ENCODE data around the gene PPTC7. TPM values are rescaled to one million over a fixed set of nuclear protein-coding genes. Genes with fewer than 3 reads are reported as not detected.

Gene PPTC7
- total and polyA plus RNA-seq, 2 of the 13 experiments (the other 11 are each of a cell fraction or from before 2014, with no cell fraction given) = 4.8 to 12.3 TPM

DNA sequence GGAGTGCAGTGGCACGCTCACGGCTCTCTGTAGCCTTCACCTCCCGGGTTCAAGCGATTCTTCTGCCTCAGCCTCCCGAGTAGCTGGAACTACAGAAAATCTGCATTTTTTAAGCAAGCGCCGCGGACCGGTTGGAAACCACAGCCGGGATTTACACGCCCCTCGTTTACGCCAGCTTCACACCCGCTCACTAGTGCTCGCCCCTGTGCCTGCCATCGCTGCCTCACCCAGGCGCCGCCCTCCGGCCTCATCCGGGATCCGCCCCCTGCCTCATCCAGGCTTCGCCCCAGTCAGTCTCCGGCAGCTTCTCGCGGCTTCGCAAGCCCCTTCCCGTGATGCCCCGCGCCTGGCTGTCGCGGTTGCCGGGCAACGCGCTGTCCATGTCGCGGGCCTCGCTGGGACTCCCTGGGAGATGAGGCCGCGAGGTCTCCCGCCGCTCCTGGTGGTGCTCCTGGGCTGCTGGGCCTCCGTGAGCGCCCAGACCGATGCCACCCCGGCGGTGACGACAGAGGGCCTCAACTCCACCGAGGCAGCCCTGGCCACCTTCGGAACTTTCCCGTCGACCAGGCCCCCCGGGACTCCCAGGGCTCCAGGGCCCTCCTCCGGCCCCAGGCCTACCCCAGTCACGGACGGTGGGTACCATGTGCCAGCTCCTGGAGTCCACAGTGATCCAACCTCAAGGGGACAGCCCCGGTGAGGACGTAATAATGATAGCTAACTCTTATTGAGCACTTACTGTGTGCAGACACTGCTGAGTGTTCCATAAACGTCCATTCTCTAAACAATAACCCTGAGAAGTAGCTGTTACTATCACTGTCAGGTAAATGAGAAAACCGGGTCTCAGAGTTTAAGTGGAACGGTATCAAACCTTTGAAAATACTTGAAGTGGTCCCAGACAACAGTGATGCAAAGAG lies 30.9 kb upstream of the PPTC7 start, which contains the start of gene TCTN1 (continued):
- TF ChIP-seq, protein P1, sequence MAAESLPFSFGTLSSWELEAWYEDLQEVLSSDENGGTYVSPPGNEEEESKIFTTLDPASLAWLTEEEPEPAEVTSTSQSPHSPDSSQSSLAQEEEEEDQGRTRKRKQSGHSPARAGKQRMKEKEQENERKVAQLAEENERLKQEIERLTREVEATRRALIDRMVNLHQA (CRISPR knock-in tag; IDR thresholded peaks at IDR 0.05) = no peak
- TF ChIP-seq ZNF605 (CRISPR knock-in tag; IDR thresholded peaks at IDR 0.05) = peak; percentile 60
- no peak for TF ChIP-seq NR2F2 (IDR thresholded peaks at IDR 0.05; ENCODE audit: borderline replicate concordance, low read depth)
- peak; percentile 51; the same call in 1 of the 2 replicates for TF ChIP-seq ELF3 (CRISPR knock-in tag; IDR thresholded peaks at IDR 0.05)
- TF ChIP-seq ARNT (IDR thresholded peaks at IDR 0.05) = no peak
- TF ChIP-seq, protein P2, sequence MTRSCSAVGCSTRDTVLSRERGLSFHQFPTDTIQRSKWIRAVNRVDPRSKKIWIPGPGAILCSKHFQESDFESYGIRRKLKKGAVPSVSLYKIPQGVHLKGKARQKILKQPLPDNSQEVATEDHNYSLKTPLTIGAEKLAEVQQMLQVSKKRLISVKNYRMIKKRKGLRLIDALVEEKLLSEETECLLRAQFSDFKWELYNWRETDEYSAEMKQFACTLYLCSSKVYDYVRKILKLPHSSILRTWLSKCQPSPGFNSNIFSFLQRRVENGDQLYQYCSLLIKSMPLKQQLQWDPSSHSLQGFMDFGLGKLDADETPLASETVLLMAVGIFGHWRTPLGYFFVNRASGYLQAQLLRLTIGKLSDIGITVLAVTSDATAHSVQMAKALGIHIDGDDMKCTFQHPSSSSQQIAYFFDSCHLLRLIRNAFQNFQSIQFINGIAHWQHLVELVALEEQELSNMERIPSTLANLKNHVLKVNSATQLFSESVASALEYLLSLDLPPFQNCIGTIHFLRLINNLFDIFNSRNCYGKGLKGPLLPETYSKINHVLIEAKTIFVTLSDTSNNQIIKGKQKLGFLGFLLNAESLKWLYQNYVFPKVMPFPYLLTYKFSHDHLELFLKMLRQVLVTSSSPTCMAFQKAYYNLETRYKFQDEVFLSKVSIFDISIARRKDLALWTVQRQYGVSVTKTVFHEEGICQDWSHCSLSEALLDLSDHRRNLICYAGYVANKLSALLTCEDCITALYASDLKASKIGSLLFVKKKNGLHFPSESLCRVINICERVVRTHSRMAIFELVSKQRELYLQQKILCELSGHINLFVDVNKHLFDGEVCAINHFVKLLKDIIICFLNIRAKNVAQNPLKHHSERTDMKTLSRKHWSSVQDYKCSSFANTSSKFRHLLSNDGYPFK (CRISPR knock-in tag; IDR thresholded peaks at IDR 0.05; ENCODE audit: borderline replicate concordance) = peak; percentile 85
- no peak for TF ChIP-seq JARID2 (CRISPR knock-in tag; IDR thresholded peaks at IDR 0.05; ENCODE audit: insufficient replicate concordance)
- no peak for TF ChIP-seq PCBP2 (optimal IDR thresholded peaks at IDR 0.05; ENCODE audit: low read depth, low read length, poor library complexity, severe bottlenecking)
- no peak for TF ChIP-seq TCF12 (IDR thresholded peaks at IDR 0.05)
- TF ChIP-seq TCF12 (CRISPR knock-in tag; IDR thresholded peaks at IDR 0.05) = no peak
- no peak for TF ChIP-seq ZNF644 (CRISPR knock-in tag; IDR thresholded peaks at IDR 0.05; ENCODE audit: low read depth)
- no peak for TF ChIP-seq ZSCAN22 (CRISPR knock-in tag; IDR thresholded peaks at IDR 0.05)
- peak; percentile 19; the same call in 1 of the 2 replicates for TF ChIP-seq TSC22D2 (CRISPR knock-in tag; IDR thresholded peaks at IDR 0.05; ENCODE audit: borderline replicate concordance)
- TF ChIP-seq, protein P3, sequence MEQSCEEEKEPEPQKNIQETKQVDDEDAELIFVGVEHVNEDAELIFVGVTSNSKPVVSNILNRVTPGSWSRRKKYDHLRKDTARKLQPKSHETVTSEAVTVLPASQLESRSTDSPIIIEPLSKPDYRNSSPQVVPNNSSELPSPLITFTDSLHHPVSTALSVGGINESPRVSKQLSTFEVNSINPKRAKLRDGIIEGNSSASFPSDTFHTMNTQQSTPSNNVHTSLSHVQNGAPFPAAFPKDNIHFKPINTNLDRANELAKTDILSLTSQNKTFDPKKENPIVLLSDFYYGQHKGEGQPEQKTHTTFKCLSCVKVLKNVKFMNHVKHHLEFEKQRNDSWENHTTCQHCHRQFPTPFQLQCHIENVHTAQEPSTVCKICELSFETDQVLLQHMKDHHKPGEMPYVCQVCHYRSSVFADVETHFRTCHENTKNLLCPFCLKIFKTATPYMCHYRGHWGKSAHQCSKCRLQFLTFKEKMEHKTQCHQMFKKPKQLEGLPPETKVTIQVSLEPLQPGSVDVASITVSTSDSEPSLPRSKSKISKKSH (CRISPR knock-in tag; IDR thresholded peaks at IDR 0.05; ENCODE audit: borderline replicate concordance) = peak; percentile 78; the same call in 1 of the 2 replicates
- no peak for TF ChIP-seq ZNF839 (CRISPR knock-in tag; IDR thresholded peaks at IDR 0.05; ENCODE audit: borderline replicate concordance)
- peak; percentile 62; the same call in 1 of the 2 replicates for TF ChIP-seq ZNF331 (CRISPR knock-in tag; IDR thresholded peaks at IDR 0.05)
- no peak for TF ChIP-seq MBD4 (IDR thresholded peaks at IDR 0.05; ENCODE audit: borderline replicate concordance, low read length)
- 0 out of 2 replicates have a peak, but pooled peaks have one; percentile 60 for TF ChIP-seq ZNF510 (CRISPR knock-in tag; IDR thresholded peaks at IDR 0.05; ENCODE audit: low read depth)
- TF ChIP-seq SRSF4 (IDR thresholded peaks at IDR 0.05; ENCODE audit: low read depth, low read length, poor library complexity, severe bottlenecking) = no peak
- peak; percentile 35; the same call in 1 of the 2 replicates for TF ChIP-seq TGIF2 (CRISPR knock-in tag; IDR thresholded peaks at IDR 0.05)
- TF ChIP-seq SIN3A (IDR thresholded peaks at IDR 0.05; ENCODE audit: borderline replicate concordance, low read depth, low read length) = peak; percentile 95; the same call in 1 of the 2 replicates
- peak; percentile 93 for TF ChIP-seq ZNF143 (CRISPR knock-in tag; IDR thresholded peaks at IDR 0.05)
- TF ChIP-seq HDAC2 (CRISPR knock-in tag; IDR thresholded peaks at IDR 0.05) = peak; percentile 62; the same call in 1 of the 2 replicates
- peak; percentile 76; the same call in 1 of the 2 replicates for TF ChIP-seq ZNF224 (CRISPR knock-in tag; IDR thresholded peaks at IDR 0.05)
- TF ChIP-seq TOPORS (CRISPR knock-in tag; IDR thresholded peaks at IDR 0.05) = no peak
- peak; percentile 85 for TF ChIP-seq ZNF883 (CRISPR knock-in tag; IDR thresholded peaks at IDR 0.05; ENCODE audit: not compliant biosample characterization)
- TF ChIP-seq DNMT1 (CRISPR knock-in tag; IDR thresholded peaks at IDR 0.05) = 0 out of 2 replicates have a peak, but pooled peaks have one; percentile 63
